ENCODE data around the gene PLA2G1B. TPM values are rescaled to one million over a fixed set of nuclear protein-coding genes. Genes with fewer than 3 reads are reported as not detected.
A peak's percentile ranks its signal among the peaks of the same experiment; 100 is the strongest.

The PLA2G1B gene
- total RNA-seq, 2 experiments from 2014 or later: not detected

DNA sequence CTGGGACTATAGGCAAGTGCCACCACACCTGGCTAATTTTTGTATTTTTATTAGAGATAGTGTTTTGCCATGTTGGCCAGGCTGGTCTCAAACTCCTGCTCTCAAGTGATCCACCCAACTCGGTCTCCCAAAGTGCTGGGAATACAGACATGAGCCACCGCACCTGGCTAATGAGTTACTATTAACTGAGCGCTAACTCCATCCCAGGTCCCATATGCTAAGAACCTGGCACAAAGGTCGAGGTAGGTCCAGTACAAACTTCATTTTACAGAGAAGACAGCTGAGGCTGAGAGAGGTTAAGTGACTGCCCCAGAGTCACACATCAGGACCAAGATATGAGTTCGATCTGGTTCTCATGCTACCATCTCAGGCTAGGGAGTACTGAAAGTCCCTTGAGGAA is 4.5 kb upstream of the PLA2G1B start:
- no peak overlapping the region for H3K4me3 Mint-ChIP-seq
- H3K27me3 Mint-ChIP-seq: no peaks in the 10 kb centered on the region
- ATAC-seq (no peak), DNase-seq (no peak)
- no peaks in the 10 kb centered on the region for H3K4me1 Mint-ChIP-seq
- H3K9me3 Mint-ChIP-seq (ENCODE audit: low read depth): no peaks in the 10 kb centered on the region
- H3K36me3 Mint-ChIP-seq: peaks cover 3% of the 10 kb centered on the region
- H3K27ac Mint-ChIP-seq: no peak overlapping the region
- CTCF ChIA-PET: no interaction called here

DNA sequence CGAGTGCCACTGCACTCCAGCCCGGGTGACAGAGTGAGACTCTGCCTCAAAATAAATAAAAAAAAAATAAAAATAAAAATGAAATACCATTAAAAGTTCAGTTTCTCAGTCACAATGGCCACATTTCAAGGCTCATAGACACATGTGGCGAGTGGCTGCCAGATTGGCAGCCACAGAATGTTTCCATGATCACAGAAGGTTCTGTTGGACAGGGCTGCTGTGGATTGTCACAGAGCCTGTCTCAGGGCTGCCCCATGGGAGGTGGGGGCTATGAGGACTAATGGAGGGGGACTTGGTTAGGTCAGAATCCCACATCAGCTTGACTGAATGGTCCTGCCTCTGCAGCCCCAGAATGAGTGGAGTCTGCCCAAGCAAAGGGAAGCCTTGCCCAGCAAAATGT is 3.8 kb upstream of the PLA2G1B start:
- CTCF ChIA-PET: no interaction called here
- no peaks in the 10 kb centered on the region for H3K4me1 Mint-ChIP-seq
- ATAC-seq (no peak), DNase-seq (no peak)
- H3K27ac Mint-ChIP-seq: no peak overlapping the region
- no peaks in the 10 kb centered on the region for H3K36me3 Mint-ChIP-seq
- no peaks in the 10 kb centered on the region for H3K9me3 Mint-ChIP-seq (ENCODE audit: low read depth)
- no peak overlapping the region for H3K4me3 Mint-ChIP-seq
- no peaks in the 10 kb centered on the region for H3K27me3 Mint-ChIP-seq

DNA sequence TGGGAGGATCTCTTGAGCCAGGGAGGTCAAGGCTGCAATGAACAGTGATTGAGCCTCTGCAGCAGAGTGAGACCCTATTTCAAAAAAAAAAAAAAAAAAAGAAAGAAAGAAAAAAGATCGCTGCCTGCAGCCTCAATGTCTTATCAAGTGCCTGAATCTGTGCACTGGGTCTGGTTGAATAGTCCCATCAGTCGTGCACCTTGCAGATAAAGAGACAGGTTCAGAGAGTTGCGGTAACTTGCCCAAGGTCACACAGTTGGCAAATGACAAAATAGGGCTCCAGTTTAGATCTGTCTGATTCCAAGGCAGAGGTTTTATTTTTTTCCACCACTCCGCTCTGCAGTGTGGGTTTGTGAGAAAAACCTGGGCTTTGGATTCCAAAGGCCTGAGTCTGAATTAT is 649 bp upstream of the PLA2G1B start:
- CTCF ChIA-PET: no interaction called here
- H3K4me1 Mint-ChIP-seq: peaks cover 9% of the 10 kb centered on the region
- H3K9me3 Mint-ChIP-seq (ENCODE audit: low read depth): no peaks in the 10 kb centered on the region
- peaks cover 8% of the 10 kb centered on the region for H3K27me3 Mint-ChIP-seq
- DNase-seq (no peak), ATAC-seq (no peak)
- H3K27ac Mint-ChIP-seq: no peak overlapping the region
- H3K4me3 Mint-ChIP-seq: no peak overlapping the region
- H3K36me3 Mint-ChIP-seq: no peaks in the 10 kb centered on the region

DNA sequence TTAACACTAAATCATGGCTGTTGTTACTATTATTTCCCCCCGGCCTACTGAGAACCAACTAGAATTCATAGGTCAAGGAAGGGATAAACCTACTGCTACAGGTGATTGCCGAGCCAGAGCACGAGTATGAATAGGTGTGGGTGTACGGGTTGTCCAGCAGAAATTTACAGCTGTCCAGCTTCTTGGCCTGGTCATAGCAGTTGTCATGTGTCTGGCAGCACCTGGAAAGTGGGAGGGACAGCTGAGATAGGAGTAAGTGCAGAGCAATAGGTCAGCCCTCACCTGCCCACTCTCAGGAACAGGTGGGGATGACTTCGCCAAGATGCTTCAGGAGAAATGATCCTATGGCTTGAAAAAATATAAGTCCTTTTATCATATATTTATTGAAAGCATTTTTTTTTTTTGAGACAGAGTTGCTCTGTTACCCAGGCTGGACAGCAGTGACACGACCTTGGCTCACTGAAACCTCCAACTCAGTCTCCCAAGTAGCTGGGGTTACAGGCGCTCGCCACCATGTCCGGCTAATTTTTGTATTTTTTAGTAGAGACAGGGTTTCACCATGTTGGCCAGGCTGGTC is 2.6 kb downstream of the PLA2G1B start:
- no peak overlapping the region for H3K27ac Mint-ChIP-seq
- no peaks in the 10 kb centered on the region for H3K36me3 Mint-ChIP-seq
- H3K9me3 Mint-ChIP-seq (ENCODE audit: low read depth): no peaks in the 10 kb centered on the region
- no peak for DNase-seq
- H3K27me3 Mint-ChIP-seq: peaks cover 8% of the 10 kb centered on the region
- H3K4me3 Mint-ChIP-seq: peak overlapping the region; percentile 81
- ATAC-seq: no peak
- CTCF ChIA-PET: interaction anchor here (0.7 to 2.4 kb wide), 7 partner anchors 8 to 324 kb away, joined by 3 to 7 read pairs (median 4); partner anchors contain the start of gene SIRT4
- peaks cover 9% of the 10 kb centered on the region for H3K4me1 Mint-ChIP-seq

DNA sequence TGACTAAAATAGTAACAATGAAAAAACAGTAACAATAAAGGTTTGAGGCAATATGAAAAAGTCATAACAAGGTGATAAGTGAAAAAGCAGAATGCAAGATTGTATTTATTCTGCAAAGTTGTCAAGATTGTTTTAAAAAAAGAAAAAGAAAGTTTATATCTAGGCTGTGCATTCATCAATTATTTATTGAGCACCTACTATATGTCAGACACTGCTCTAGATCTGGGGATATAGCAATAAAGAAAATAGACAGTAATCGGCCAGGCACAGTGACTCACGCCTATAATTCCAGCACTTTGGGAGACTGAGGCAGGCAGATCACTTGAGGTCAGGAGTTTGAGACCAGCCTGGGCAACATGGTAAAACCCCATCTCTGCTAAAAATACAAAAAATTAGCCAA is 3.8 kb downstream of the PLA2G1B start:
- no peak overlapping the region for H3K27ac Mint-ChIP-seq
- H3K36me3 Mint-ChIP-seq: no peaks in the 10 kb centered on the region
- no peak overlapping the region for H3K4me3 Mint-ChIP-seq
- no peaks in the 10 kb centered on the region for H3K9me3 Mint-ChIP-seq (ENCODE audit: low read depth)
- ATAC-seq (no peak), DNase-seq (no peak)
- peaks cover 9% of the 10 kb centered on the region for H3K4me1 Mint-ChIP-seq
- H3K27me3 Mint-ChIP-seq: peaks cover 8% of the 10 kb centered on the region
- CTCF ChIA-PET: interaction anchor here (0.6 to 2.4 kb wide), 3 partner anchors 22 to 143 kb away, joined by 4 to 7 read pairs (median 6); partner anchors contain the start of gene SIRT4

DNA sequence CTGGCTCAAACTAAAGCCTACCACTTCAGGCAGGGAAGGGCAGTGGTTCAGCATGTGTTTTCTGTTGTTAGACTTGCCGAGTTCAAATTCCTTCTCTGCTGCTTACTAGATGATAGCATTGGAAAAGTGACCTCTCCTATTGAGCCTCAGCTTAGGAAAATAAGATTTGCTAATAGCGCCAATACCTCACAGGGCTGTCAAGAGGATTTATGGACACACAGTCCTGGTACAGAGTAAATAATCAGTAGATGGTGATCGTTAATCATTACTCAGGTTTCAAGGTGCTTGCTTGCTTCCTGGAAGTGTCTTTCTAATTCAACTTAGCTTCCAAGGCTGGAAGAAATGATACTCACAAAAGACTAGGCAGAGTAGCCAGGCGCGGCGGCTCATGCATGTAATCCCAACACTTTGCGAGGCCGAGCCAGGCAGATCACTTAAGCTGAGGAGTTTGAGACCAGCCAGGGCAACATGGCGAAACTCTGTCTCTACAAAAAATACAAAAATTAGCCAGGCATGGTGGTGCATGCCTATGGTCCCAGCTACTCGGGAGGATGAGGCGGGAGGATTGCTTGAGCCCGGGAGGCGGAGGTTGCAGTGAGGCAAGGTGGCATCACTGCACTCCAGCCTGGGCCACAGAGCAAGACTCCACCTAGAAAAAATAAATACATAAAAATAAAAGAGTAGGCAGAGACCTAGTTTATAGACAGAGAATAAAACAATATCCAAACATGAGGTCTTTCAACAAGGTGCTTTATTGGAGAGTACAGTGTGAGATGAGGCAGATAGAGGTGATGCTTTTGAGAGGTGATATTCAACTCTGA is 6.0 kb downstream of the PLA2G1B start:
- H3K4me1 Mint-ChIP-seq: peaks cover 21% of the 10 kb centered on the region
- ATAC-seq: no peak

DNA sequence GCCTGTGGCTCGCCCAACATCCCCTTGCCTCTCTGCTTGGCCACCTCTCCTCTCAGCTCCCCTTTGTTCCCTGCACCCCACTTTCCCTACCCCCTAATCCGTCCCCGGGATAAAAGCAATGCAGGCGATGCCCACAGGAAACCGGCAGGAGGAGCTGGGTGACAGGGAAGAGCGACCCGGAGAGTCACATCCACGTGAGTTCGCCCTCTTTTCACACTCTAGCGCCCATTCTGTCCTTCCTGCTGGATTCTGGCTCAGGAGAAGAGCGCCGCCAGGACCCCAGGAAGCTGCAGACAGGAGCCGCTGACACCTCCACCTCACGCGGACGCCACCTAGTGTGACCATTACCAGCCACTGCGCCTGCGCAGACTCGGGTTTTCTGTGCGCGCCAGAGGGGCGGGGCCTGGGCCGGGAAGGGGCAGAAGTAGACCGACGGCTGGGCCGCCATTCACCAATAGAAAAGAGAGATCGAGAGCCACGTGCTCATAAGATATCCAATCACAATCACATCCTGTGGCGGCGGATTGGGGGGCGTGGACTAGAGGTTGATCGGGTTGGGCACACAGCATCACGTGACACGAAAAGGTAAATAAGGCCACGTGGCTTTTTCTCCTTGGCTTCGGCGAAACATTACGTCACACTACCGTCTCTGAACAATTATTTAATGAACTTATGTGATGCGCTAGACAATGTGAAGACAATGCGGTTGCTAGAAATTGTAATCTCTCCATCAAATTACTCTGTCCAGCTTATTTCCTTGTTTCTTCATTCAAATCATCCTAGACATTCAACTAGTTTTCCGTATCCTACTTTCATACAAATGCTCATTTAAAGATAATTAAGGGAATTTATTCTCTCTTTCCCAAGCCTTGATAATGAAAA is 10.1 kb downstream of the PLA2G1B start:
- Mint-ChIP-seq H3K4me1 (peaks cover 13% of the 10 kb centered on the region), H3K36me3 (no peaks in the 10 kb centered on the region), H3K9me3 (ENCODE audit: low read depth) (no peaks in the 10 kb centered on the region), H3K27ac (peak overlapping the region; percentile 88), H3K27me3 (no peaks in the 10 kb centered on the region), H3K4me3 (peak overlapping the region; percentile 78)
- DNase-seq (peak; percentile 100), ATAC-seq (peak; percentile 100)
- CTCF ChIA-PET: interaction anchor here (0.8 to 6.6 kb wide), 13 partner anchors 8 to 219 kb away, joined by 3 to 47 read pairs (median 3); partner anchors contain the start of genes COX6A1, PXN, RNU4-1 and RPLP0

More for the DNA sequence above, 6.0 kb downstream of the PLA2G1B start:
- H3K36me3 Mint-ChIP-seq: no peaks in the 10 kb centered on the region
- H3K27me3 Mint-ChIP-seq: peaks cover 8% of the 10 kb centered on the region
- H3K4me3 Mint-ChIP-seq: no peak overlapping the region
- no peaks in the 10 kb centered on the region for H3K9me3 Mint-ChIP-seq (ENCODE audit: low read depth)
- no peak overlapping the region for H3K27ac Mint-ChIP-seq
- DNase-seq: no peak
- CTCF ChIA-PET: interaction anchor here (1.4 to 2.3 kb wide), 2 partner anchors 19 to 109 kb away, joined by 4 to 10 read pairs; partner anchors contain the start of gene SIRT4

DNA sequence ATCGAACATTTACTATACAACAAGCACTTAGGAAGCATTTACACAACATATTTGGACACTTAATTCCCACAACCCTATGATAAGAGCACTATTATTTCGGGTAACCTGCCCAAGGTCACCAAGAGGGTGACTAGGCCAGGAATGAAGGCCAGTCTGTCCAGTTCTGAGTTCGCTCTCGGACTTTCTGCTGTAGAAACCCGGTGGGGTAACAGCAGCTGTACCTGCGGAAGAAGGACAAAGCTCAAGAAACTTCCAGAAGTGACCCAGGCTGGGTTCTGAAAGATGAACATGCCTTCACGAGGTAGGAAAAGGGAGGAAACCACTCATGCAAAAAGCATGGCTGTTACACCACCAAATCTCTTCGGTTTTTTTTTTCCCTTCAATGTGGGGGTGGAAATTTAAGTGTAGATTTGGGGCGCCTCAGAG is 10.8 kb downstream of the PLA2G1B start:
- DNase-seq: no peak
- H3K27ac Mint-ChIP-seq: peak overlapping the region; percentile 88
- ATAC-seq: no peak
- no peaks in the 10 kb centered on the region for H3K36me3 Mint-ChIP-seq
- H3K27me3 Mint-ChIP-seq: no peaks in the 10 kb centered on the region
- CTCF ChIA-PET: interaction anchor here (0.8 to 6.6 kb wide), 12 partner anchors 8 to 220 kb away, joined by 3 to 47 read pairs (median 3); partner anchors contain the start of genes COX6A1, PXN, RNU4-1 and RPLP0
- H3K9me3 Mint-ChIP-seq (ENCODE audit: low read depth): no peaks in the 10 kb centered on the region
- peaks cover 13% of the 10 kb centered on the region for H3K4me1 Mint-ChIP-seq
- H3K4me3 Mint-ChIP-seq: peak overlapping the region; percentile 78

DNA sequence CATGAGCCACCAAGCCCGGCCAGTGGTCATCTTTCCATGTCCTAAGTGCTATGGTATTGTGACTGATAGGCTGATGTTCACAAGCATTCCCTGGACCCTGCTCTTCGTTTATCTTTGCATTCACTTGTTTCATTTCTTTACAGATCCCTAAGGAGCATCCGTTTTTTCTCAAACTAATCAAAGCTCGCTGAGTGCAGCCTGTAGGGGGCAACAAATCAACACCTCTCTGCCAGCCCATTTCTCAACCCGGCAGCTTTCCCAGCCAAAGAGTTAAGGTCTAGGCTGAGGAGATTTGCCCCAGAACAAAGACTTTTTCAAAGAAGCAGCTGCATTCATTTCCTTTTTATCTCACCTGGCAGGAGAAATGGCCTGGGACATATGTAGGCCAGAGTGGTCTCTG is 13.4 kb downstream of the PLA2G1B start:
- no peaks in the 10 kb centered on the region for H3K36me3 Mint-ChIP-seq
- DNase-seq: no peak
- no peaks in the 10 kb centered on the region for H3K27me3 Mint-ChIP-seq
- no peaks in the 10 kb centered on the region for H3K9me3 Mint-ChIP-seq (ENCODE audit: low read depth)
- no peak overlapping the region for H3K4me3 Mint-ChIP-seq
- no peak for ATAC-seq
- H3K4me1 Mint-ChIP-seq: peaks cover 13% of the 10 kb centered on the region
- CTCF ChIA-PET: interaction anchor here (1.8 to 6.6 kb wide), 4 partner anchors 8 to 86 kb away, joined by 6 to 47 read pairs (median 10); partner anchors contain the start of genes RNU4-1 and SIRT4
- no peak overlapping the region for H3K27ac Mint-ChIP-seq

DNA sequence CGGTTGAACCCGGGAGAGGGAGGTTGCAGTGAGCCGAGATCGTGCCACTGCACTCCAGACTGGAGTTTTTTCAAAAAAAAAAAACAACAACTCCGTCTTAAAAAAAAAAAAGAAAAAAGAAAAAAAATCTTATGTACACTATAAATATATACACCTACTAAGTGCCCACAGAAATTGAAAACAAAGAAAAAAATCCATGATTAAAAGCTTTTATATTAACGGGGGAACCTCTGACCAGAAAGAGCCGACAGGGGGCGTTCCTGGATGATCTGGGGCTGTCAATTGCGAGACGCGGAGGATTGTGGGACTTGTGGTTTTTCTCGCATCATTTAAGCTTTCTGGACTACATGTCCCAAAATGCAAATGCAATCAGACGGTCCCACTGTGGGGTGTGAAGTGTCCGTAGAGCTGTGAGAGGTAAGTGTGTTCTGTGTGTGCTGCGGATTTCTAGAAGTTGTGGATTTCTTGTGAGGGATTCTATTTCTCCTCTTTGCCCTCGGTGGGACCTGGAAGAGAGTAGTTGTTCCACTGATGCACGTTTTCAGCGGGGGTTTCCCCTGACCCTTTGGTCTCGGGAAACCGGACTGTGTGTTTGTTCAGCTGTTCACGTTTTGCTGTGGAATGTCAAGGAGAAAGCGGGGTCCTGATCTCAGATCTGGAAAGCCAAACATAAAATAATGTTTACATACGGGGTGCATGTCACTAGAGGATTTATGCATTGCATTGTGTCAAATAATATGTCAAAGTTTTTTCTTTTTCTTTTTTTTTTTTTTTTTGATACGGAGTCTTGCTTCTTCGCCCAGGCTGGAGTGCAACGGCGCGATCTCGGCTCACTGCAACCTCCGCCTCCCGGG is 25.4 kb downstream of the PLA2G1B start, which contains the start of gene SIRT4:
Gene SIRT4, plus strand, starts transcription at position 360 of the 854 bp plus-strand sequence. CDS start 1,241 bp downstream, outside the sequence.
- ATAC-seq (peak; percentile 100), DNase-seq (peak; percentile 95)
- H3K4me1 Mint-ChIP-seq: peaks cover 8% of the 10 kb centered on the region
- peak within 1 kb of the TSS; percentile 83 for H3K4me3 Mint-ChIP-seq
- peak within 1 kb of the TSS; percentile 77 for H3K27ac Mint-ChIP-seq
- H3K9me3 Mint-ChIP-seq (ENCODE audit: low read depth): no peaks in the 10 kb centered on the region
- H3K36me3 Mint-ChIP-seq: no peaks in the 10 kb centered on the region
- CTCF ChIA-PET: interaction anchor here (0.6 to 2.3 kb wide), 24 partner anchors 8 to 386 kb away, joined by 3 to 47 read pairs (median 4); partner anchors contain the start of genes COX6A1, POP5, PXN and RNU4-1
- H3K27me3 Mint-ChIP-seq: no peaks in the 10 kb centered on the region

DNA sequence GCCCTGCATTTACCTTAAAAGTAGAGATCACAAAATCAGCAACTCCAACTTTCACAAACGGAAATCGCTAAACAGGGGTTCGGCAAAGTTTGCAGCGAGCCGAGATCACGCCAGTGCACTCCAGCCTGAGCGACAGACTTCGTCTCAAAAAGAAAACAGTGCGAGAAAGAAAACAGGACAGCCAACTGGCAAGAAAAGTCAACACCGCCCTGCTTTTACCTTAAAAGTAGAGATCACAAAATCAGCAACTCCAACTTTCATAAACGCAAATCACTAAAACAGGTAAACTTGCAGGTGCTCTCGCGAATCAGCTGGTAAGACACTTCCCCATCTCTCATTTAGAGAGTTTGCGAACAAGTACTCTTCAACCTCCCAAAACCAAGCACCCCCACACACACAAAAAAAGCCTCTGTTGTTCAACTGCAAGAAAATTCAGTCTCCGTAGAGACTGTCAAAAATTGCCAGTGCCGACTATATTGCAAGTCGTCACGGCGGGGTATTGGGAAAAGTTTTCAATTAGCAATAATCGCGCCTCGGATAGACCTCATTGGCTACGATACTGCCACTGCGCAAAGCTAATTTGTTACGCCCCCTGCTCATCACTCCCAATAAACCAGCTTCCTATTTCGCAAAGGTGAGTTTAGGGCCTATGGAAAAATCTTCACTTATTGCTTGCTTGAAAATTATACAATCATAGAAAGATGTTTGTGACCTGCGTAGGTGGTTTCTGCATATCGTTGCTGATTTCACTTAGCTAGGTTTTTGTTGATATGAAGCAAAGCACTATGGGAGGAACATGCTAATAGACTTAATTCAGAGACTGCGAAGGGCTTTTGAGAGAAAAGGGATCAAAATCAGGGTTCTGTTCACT is 34.7 kb downstream of the PLA2G1B start, which contains the start of gene RNU4-1:
Gene RNU4-1, minus strand, starts transcription at position 577 of the 871 bp plus-strand sequence.
- H3K9me3 Mint-ChIP-seq (ENCODE audit: low read depth): no peaks in the 10 kb centered on the region

More for the DNA sequence above, 34.7 kb downstream of the PLA2G1B start, which contains the start of gene RNU4-1:
- no peak within 1 kb of the TSS for H3K4me3 Mint-ChIP-seq
- no peaks in the 10 kb centered on the region for H3K36me3 Mint-ChIP-seq
- peak; percentile 90 for DNase-seq
- CTCF ChIA-PET: interaction anchor here (0.6 to 4.9 kb wide), 12 partner anchors 10 to 675 kb away, joined by 3 to 44 read pairs (median 4); partner anchors contain the start of genes PXN, RPLP0 and SIRT4
- no peak within 1 kb of the TSS for H3K27ac Mint-ChIP-seq
- peak; percentile 45 for ATAC-seq
- H3K27me3 Mint-ChIP-seq: peaks cover 2% of the 10 kb centered on the region
- peaks cover 10% of the 10 kb centered on the region for H3K4me1 Mint-ChIP-seq

Measured in activated CD8-positive, alpha-beta memory T cell treated with anti-CD3 and anti-CD28 coated beads, Interleukin-2, amount 10 ng/mL, durations not matched to agents 7 days and 5 days (primary cell).